IMR-90 (cell line): ENCODE measurements around the gene DCAF6. TPM values are rescaled to one million over a fixed set of nuclear protein-coding genes. Genes with fewer than 3 reads are reported as not detected.

Experiments used
- ATAC-seq: fragments of 200-7000 bp; cut with Tn5 transposase; 2 replicates; pipeline ENCODE4 v1.9.1; 2020; ENCODE audit warnings: low read depth, mild to moderate bottlenecking, moderate library complexity
- BruUV-seq: library from RNA; stranded (reverse); fragments of 400-500 nt; replicated peaks from 2 replicates; lab custom pipeline; 2021; lab: Mats Ljungman, UMichigan
- CTCF ChIA-PET: fragments of 300-600 bp; formaldehyde crosslinking; extraction: SDS; loops from one replicate; lab custom pipeline; 2021; ENCODE audit warnings: antibody characterized with exemption; lab: Yijun Ruan, JAX
- POLR2A ChIA-PET: fragments of 300-600 bp; sonication (Branson Sonifier 250); formaldehyde crosslinking; loops from one replicate; lab custom pipeline; 2022; ENCODE audit warnings: antibody characterized with exemption; ENCODE audit not compliant: unreplicated experiment; lab: Charles Lee
- DNase-seq: peaks from one replicate; pipeline ENCODE4 v3.0.0; 2013
- H2AFZ ChIP-seq: replicated peaks from 2 replicates; pipeline ENCODE3; 2013; ENCODE audit warnings: low read length, mild to moderate bottlenecking; ENCODE audit not compliant: poor library complexity
- H2AK5ac ChIP-seq: 2 replicates; pipeline ENCODE4 v1.6.1; 2013; ENCODE audit warnings: low read depth, low read length, inconsistent platforms
- H2AK9ac ChIP-seq: replicated peaks from 2 replicates; pipeline ENCODE3; 2013; ENCODE audit warnings: mild to moderate bottlenecking, low read depth, low read length, moderate library complexity; ENCODE audit not compliant: poor library complexity
- H2BK120ac ChIP-seq: 2 replicates; pipeline ENCODE4 v1.6.1; 2013; ENCODE audit warnings: low read depth, low read length, inconsistent platforms
- H2BK15ac ChIP-seq: 3 replicates; pipeline ENCODE4 v1.6.1; 2013; ENCODE audit warnings: low read depth, low read length, inconsistent platforms
- H2BK20ac ChIP-seq: 2 replicates; pipeline ENCODE4 v1.6.1; 2013; ENCODE audit warnings: low read depth, mild to moderate bottlenecking, inconsistent platforms, low read length, moderate library complexity
- H2BK5ac ChIP-seq: 2 replicates; pipeline ENCODE4 v1.6.1; 2013; ENCODE audit warnings: mild to moderate bottlenecking, low read depth, low read length, inconsistent platforms; ENCODE audit not compliant: poor library complexity, severe bottlenecking
- H3K14ac ChIP-seq: replicated peaks from 2 replicates; pipeline ENCODE4 v1.6.1; 2013; ENCODE audit warnings: low read depth, low read length, inconsistent platforms
- H3K18ac ChIP-seq: 2 replicates; pipeline ENCODE4 v1.6.1; 2013; ENCODE audit warnings: low read depth, low read length, control low read depth
- H3K23ac ChIP-seq: 2 replicates; pipeline ENCODE4 v1.6.1; 2013; ENCODE audit warnings: low read depth, low read length, inconsistent platforms
- H3K27ac ChIP-seq: 2 replicates; pipeline ENCODE4 v1.5.1; 2013; ENCODE audit warnings: mild to moderate bottlenecking, control low read depth, low read length; ENCODE audit not compliant: insufficient read depth
- H3K27me3 ChIP-seq: 2 replicates; pipeline ENCODE4 v1.6.1; 2013; ENCODE audit warnings: low read length; ENCODE audit not compliant: control insufficient read depth, insufficient read depth
- H3K36me3 ChIP-seq: 2 replicates; pipeline ENCODE4 v1.6.1; 2013; ENCODE audit warnings: low read length, mixed read lengths; ENCODE audit not compliant: control insufficient read depth, insufficient read depth
- H3K4ac ChIP-seq: 2 replicates; pipeline ENCODE4 v1.6.1; 2013; ENCODE audit warnings: low read depth, low read length, inconsistent platforms
- H3K4me1 ChIP-seq: 2 replicates; pipeline ENCODE4 v1.6.1; 2013; ENCODE audit warnings: low read length, mixed read lengths; ENCODE audit not compliant: control insufficient read depth, insufficient read depth
- H3K4me2 ChIP-seq: 2 replicates; pipeline ENCODE4 v1.6.1; 2013; ENCODE audit warnings: low read depth, mild to moderate bottlenecking, control low read depth, low read length, moderate library complexity
- H3K4me3 ChIP-seq: 2 replicates; pipeline ENCODE4 v1.5.1; 2013; ENCODE audit warnings: low read depth, mild to moderate bottlenecking, control low read depth, low read length, moderate library complexity; ENCODE audit not compliant: insufficient read depth
- H3K56ac ChIP-seq: 2 replicates; pipeline ENCODE4 v1.6.1; 2013; ENCODE audit warnings: low read length, inconsistent platforms; ENCODE audit not compliant: insufficient read depth; ENCODE audit errors: extremely low read depth
- H3K79me1 ChIP-seq, 2 experiments: 2 replicates each; pipeline ENCODE4 v1.6.1; 2013; ENCODE audit warnings: low read length in 2 of 2, inconsistent platforms in 1 of 2, low read depth in 1 of 2
- H3K9ac ChIP-seq: 2 replicates; pipeline ENCODE4 v1.6.1; 2013; ENCODE audit warnings: low read depth, low read length, control low read depth
- H3K9me1 ChIP-seq: 2 replicates; pipeline ENCODE4 v1.6.1; 2013; ENCODE audit warnings: low read length, inconsistent platforms; ENCODE audit not compliant: insufficient read depth
- H3K9me3 ChIP-seq: 2 replicates; pipeline ENCODE4 v1.6.1; 2013; ENCODE audit warnings: low read length; ENCODE audit not compliant: control insufficient read depth, insufficient read depth
- H4K20me1 ChIP-seq: 2 replicates; pipeline ENCODE4 v1.6.1; 2013; ENCODE audit warnings: low read length, inconsistent platforms; ENCODE audit not compliant: insufficient read depth
- H4K5ac ChIP-seq: 2 replicates; pipeline ENCODE4 v1.6.1; 2013; ENCODE audit warnings: mild to moderate bottlenecking, low read depth, low read length, control low read depth
- H4K8ac ChIP-seq, 2 experiments: 2 replicates each; pipeline ENCODE4 v1.6.1; 2013; ENCODE audit warnings: low read depth in 2 of 2, low read length in 2 of 2, control low read depth in 1 of 2, inconsistent platforms in 1 of 2
- H4K91ac ChIP-seq: 2 replicates; pipeline ENCODE4 v1.6.1; 2013; ENCODE audit warnings: low read depth, low read length, inconsistent platforms; ENCODE audit not compliant: insufficient read depth
- CEBPB ChIP-seq: IDR thresholded peaks from 2 replicates; pipeline ENCODE4 v1.6.1; 2012; ENCODE audit warnings: low read depth, low read length, improper control_type of control experiment
- MAZ ChIP-seq: IDR thresholded peaks from 2 replicates; pipeline ENCODE4 v1.6.1; 2012; ENCODE audit warnings: low read depth, mild to moderate bottlenecking, low read length, improper control_type of control experiment, moderate library complexity, borderline replicate concordance
- USF2 ChIP-seq: fragments of 150-350 bp; IDR thresholded peaks from 2 replicates; pipeline ENCODE4 v1.6.1; 2017; ENCODE audit warnings: mild to moderate bottlenecking, antibody characterized with exemption, low read length, low read depth
- whole genome bisulfite sequencing, 2 experiments: methylation state at CpG; one replicate each; pipeline versions ENCODE4 v1.1.5 to v1.1.7; 2013; ENCODE audit warnings: missing lambda C conversion rate in 2 of 2; ENCODE audit not compliant: insufficient read length in 1 of 2; ENCODE audit errors: extremely low coverage in 2 of 2; 5-methylcytosine and 5-hydroxymethylcytosine counted together
- dilution Hi-C: fragments of 300-500 bp; cut with HindIII; formaldehyde crosslinking; loops from one replicate; pipeline ENCODE4 v1.14.3; 2018; ENCODE audit warnings: low sequenced_read_pairs; ENCODE audit not compliant: unreplicated experiment
- in situ Hi-C: fragments of 300-500 bp; cut with MboI; formaldehyde crosslinking; loops from 3 replicates; pipeline ENCODE4 v1.14.3; 2019; ENCODE audit warnings: low sequenced_read_pairs, inconsistent platforms, mixed read lengths
- intact Hi-C: fragments of 100-400 bp; cut with micrococcal nuclease; formaldehyde crosslinking; loops from 2 replicates; pipeline ENCODE4 v1.10.0; 2022
- polyA plus RNA-seq, 3 experiments: library from polyadenylated mRNA; depleted of rRNA; stranded (reverse); fragments of >200 nt; gene quantifications; 2 replicates each; pipeline ENCODE4 v1.2.3, GENCODE V29; 2012; ENCODE audit warnings: low replicate concordance in 1 of 3
- total RNA-seq: library from RNA; depleted of rRNA; stranded (reverse); fragments of >200 nt; gene quantifications from 2 replicates; pipeline ENCODE4 v1.2.3, GENCODE V29; 2012

DCAF6 gene
- total and polyA plus RNA-seq, 2 of the 4 experiments (the other 2 are of a cell fraction): 60.4 to 88.7 TPM

GRCh38 chr1:168031627-168032026 lies 95.1 kb downstream of the DCAF6 start:
- in situ Hi-C loops (no loop called here), dilution Hi-C loops (no loop called here), intact Hi-C loops (loop anchor here (5.0 kb wide), 1 partner anchor 36 kb away; no protein-coding TSS in a partner anchor)
- Histone ChIP-seq H3K27me3 (no peaks in the 10 kb centered on the region), H3K23ac (no peak overlapping the region), H3K9ac (no peak overlapping the region), H2BK15ac (no peak overlapping the region), H3K4me1 (no peaks in the 10 kb centered on the region), H3K14ac (no peak overlapping the region), H2AFZ (no peak overlapping the region), H4K91ac (no peak overlapping the region), H3K79me1 (peaks cover 6 to 10% of the 10 kb centered on the region in 2 experiments; a peak in 2 of 4 replicates), H3K4me2 (no peak overlapping the region), H3K36me3 (peaks cover 5% of the 10 kb centered on the region), H4K5ac (no peak overlapping the region), H2BK5ac (no peak overlapping the region), H2BK20ac (no peak overlapping the region), H3K27ac (no peak overlapping the region), H2AK5ac (no peak overlapping the region), H2AK9ac (no peak overlapping the region), H4K20me1 (no peaks in the 10 kb centered on the region), H3K56ac (no peak overlapping the region), H3K4me3 (no peak overlapping the region), H2BK120ac (no peak overlapping the region), H3K4ac (no peak overlapping the region), H4K8ac (no peak overlapping the region), H3K9me1 (no peaks in the 10 kb centered on the region), H3K18ac (no peak overlapping the region), H3K9me3 (no peaks in the 10 kb centered on the region)
- CTCF ChIA-PET: interaction anchor here (1.4 kb wide), 1 partner anchor 22 kb away, joined by 4 read pairs; no protein-coding TSS in a partner anchor
- TF ChIP-seq MAZ (no peak), USF2 (no peak), CEBPB (no peak)
- no CpG with 5 or more reads among the region's 4 CpGs for WGBS, 2 experiments
- no TSS peak for BruUV-seq
- no peak for ATAC-seq
- POLR2A ChIA-PET: no interaction called here
- DNase-seq: no peak
